A549 (cell line): ENCODE measurements around the gene PRRX2.

Experiments used
- CEBPB ChIP-seq, 2 experiments: fragments of >200 bp in 1 of 2; sonication (Bioruptor Twin) in 1 of 2; formaldehyde crosslinking in 1 of 2; IDR thresholded peaks; 2 replicates each; pipeline ENCODE4 v1.6.1; 2012 to 2016
- CTCF ChIP-seq: fragments of >200 bp; sonication (Bioruptor Twin); formaldehyde crosslinking; IDR thresholded peaks from 3 replicates; pipeline ENCODE4 v1.5.1; 2016
- ELK1 ChIP-seq: fragments of 150-350 bp; IDR thresholded peaks from 2 replicates; pipeline ENCODE4 v1.6.1; 2014; ENCODE audit warnings: low read depth, mild to moderate bottlenecking, low read length
- ESRRA ChIP-seq: fragments of 150-350 bp; IDR thresholded peaks from 2 replicates; pipeline ENCODE4 v1.6.1; 2014; ENCODE audit warnings: mild to moderate bottlenecking, low read length, borderline replicate concordance
- NPAS2 ChIP-seq: fragments of 250-450 bp; sonication (Bioruptor Pico); IDR thresholded peaks from 2 replicates; pipeline ENCODE4 v1.8.0; 2022; ENCODE audit warnings: mild to moderate bottlenecking, moderate library complexity, borderline replicate concordance
- RFX5 ChIP-seq: fragments of 450-650 bp; IDR thresholded peaks from 2 replicates; pipeline ENCODE4 v1.7.1; 2014; ENCODE audit warnings: antibody characterized with exemption, mild to moderate bottlenecking, moderate library complexity
- USF2 ChIP-seq: fragments of 450-650 bp; IDR thresholded peaks from 2 replicates; pipeline ENCODE4 v1.6.1; 2014; ENCODE audit warnings: antibody characterized with exemption
- ZFP36 ChIP-seq: fragments of 450-650 bp; IDR thresholded peaks from 2 replicates; pipeline ENCODE4 v1.6.1; 2014; ENCODE audit warnings: borderline replicate concordance; ENCODE audit not compliant: partially characterized antibody

- TF ChIP-seq CEBPB (IDR thresholded peaks at IDR 0.05) (no peak), ELK1 (no peak), CTCF (no peak), NPAS2 (CRISPR knock-in tag) (no peak), USF2 (no peak), ESRRA (no peak), RFX5 (no peak), ZFP36 (no peak)
Measured at GRCh38 chr9:129633207-129633606, 32.2 kb upstream of the PRRX2 start.
